GM12872 (cell line): ENCODE measurements around the gene OSCP1.

Experiments used
- CTCF ChIP-seq: IDR thresholded peaks from 3 replicates; pipeline ENCODE4 v1.5.1; 2011; ENCODE audit warnings: low read depth, mild to moderate bottlenecking, low read length, moderate library complexity; ENCODE audit not compliant: insufficient read depth

Gene OSCP1

GRCh38 chr1:36467027-36467410, 16.8 kb upstream of the OSCP1 start:
- no peak for TF ChIP-seq CTCF

DNA sequence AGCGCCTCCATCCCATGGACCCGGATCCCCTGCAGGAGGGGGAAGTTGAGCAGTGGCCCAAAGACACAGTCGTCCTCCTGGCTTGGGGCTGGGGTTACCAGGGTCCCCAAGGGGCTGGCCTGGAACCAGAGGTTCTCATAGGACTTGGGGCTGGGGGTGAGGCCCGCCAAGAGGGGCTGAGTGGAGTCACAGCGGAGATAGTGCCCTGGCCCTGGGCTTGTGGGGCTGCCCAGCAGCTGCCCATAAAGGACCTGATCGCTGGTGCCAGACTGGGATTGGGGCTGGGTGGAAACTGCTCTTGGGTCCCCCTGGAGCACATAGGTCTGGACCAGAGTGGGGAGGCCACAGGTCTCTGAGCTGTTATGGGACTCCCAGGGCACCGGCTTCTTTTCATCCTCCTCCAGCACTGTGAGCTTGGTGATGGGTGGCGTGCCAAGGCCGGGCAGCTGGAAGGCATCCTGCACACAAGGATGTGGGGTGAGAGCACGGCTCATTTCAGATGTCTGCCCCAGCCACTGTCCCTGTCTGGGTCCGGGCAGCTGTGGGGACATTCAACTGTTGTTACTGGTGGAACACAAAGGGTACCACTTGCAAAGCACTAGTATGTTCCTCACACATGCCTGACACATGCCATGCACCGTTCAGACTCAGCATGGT, 16.2 kb upstream of the OSCP1 start:
- TF ChIP-seq CTCF = no peak

DNA sequence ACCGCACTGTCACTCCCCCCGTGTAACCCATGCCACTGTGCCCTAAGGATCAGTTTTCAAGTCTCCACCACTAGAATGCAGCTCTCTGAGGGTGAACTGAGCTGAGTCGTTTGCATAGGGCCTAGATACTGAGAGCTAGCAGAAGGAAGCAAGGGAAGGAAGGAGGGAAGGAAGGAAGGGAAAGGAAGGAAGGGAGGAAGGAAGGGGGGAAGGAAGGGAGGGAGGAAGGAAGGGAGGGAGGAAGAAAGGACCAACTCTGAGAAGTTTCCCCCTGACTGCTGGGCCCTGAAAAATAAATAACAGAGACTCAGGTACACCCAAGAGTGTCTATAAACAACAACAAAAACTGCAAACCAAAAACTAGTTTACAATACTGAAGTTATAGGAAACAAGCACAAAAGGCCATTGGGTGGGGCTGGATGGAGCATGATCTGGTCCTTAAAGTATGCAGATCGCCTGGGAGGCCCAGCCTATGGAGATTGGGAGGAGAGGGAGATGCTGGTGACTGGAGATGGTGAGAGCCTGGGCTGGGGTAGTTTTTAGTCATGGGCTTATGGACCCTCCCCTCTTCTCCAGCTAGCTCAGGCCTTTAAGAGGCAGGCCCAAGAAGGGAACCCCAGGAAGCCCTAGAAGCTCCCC, 15.6 kb upstream of the OSCP1 start:
- no peak for TF ChIP-seq CTCF

- TF ChIP-seq CTCF = no peak
Observed at GRCh38 chr1:36464605-36465393, 14.5 kb upstream of the OSCP1 start.

- TF ChIP-seq CTCF = no peak
Observed at GRCh38 chr1:36463803-36464604, 13.8 kb upstream of the OSCP1 start, which contains the start of gene MRPS15. Gene MRPS15, minus strand, starts transcription at chr1:36464384. Its CDS starts 109 bp downstream, at chr1:36464275.

- TF ChIP-seq CTCF = no peak
Observed at GRCh38 chr1:36463463-36463802, 13.2 kb upstream of the OSCP1 start.

DNA sequence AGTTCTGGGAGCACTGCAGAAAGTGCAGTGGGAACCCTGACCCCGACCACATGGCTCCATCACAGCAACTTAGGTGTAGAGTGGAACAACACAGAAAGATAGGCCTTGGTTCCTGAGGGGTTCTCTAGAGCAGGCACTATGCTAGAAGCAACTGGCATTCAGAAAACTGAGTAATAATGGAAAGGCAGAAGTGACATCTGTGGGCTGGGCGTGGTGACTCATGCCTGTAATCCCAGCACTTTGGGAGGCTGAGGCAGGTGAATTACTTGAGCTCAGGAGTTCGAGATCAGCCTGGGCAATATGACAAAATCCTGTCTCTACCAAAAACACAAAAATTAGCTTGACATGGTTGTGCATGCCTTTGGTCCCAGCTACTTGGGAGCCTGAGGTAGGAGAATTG, 8.7 kb upstream of the OSCP1 start:
- TF ChIP-seq CTCF = no peak
